ENCODE data around the gene DNMBP. TPM values are rescaled to one million over a fixed set of nuclear protein-coding genes. Genes with fewer than 3 reads are reported as not detected.
"Not testable (repeated sequence)": the region's sequence is repeated elsewhere in the genome, so short reads cannot be mapped to it uniquely, and the experiment has no call there.

Gene DNMBP
- total and polyA plus RNA-seq, 5 donors: 5.5 to 10.0 (median 7.7) TPM

- Histone ChIP-seq H3K4me1 (ENCODE audit: control insufficient read depth, insufficient read depth, low read length) (peaks cover 6% of the 10 kb centered on the region), H3K27ac (ENCODE audit: low read length) (no peak overlapping the region), H3K27me3 (ENCODE audit: control insufficient read depth, insufficient read depth) (no peaks in the 10 kb centered on the region), H3K9me3 (ENCODE audit: control insufficient read depth, low read length) (no peaks in the 10 kb centered on the region), H3K4me3 (ENCODE audit: low read length) (peak overlapping the region; percentile 45)
- WGBS: 50% methylated on average over 9 of the region's 9 CpGs
- ATAC-seq (peak; percentile 56 to 60), DNase-seq (peak in 1 of 3 donors; percentile 49)
- intact Hi-C loops (cut with DNase I): loop anchor here in 2 of 4 donors (10.0 kb wide), 1 partner anchor 91 kb away; the partner anchor contains the start of gene DNMBP (in 2 of the 2)
These were observed 95.9 kb downstream of the DNMBP start for GRCh38 chr10:99913831-99914235.

DNA sequence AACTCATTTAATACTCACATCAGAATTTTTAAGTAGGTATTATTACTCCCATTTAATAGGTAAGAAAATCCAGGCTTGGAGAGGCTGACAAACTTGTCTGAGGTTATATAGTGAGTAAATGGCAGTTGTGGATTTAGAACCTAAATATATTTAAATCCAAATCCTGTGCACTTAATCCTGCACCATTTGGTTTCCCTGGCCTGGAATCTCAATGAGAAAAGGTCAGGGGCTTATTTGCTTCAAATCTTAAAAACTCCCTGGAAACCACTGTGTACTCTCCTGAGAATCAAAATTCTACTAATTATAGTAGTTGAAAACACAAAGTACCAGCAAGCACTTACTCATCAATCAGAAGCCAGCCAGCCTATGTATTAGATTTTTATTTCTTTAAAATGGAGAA is 97.7 kb downstream of the DNMBP start:
- intact Hi-C loops (cut with DNase I): loop anchor here in 2 of 4 donors (10.0 kb wide), 1 partner anchor 93 kb away; the partner anchor contains the start of gene DNMBP (in 2 of the 2)
- Histone ChIP-seq H3K27ac (ENCODE audit: low read length) (no peak overlapping the region), H3K4me3 (ENCODE audit: low read length) (no peak overlapping the region), H3K9me3 (ENCODE audit: control insufficient read depth, low read length) (no peaks in the 10 kb centered on the region), H3K27me3 (ENCODE audit: control insufficient read depth, insufficient read depth) (no peaks in the 10 kb centered on the region), H3K4me1 (ENCODE audit: control insufficient read depth, insufficient read depth, low read length) (peaks cover 6% of the 10 kb centered on the region)
- ATAC-seq (no peak), DNase-seq (no peak)

DNA sequence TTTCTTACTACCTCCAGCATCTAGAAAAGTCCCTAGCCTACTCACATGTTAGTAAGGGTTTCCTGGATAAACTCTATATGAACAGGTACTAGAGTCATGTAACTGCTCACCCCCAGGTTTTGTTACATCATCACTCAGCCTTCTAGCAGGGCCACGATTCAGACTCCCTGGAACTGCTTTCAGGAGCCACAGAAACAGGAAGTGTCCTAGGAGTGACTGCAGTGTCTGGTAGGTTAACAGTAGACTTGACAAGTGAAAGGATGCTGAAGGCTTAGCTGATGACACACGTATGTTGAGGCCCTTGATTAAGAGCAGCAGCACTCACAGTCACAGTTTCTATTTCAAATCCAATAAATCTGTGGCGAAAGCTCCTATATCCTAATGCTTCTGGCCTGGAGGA is 101.2 kb downstream of the DNMBP start:
- H3K9me3 ChIP-seq (ENCODE audit: control insufficient read depth, low read length): no peaks in the 10 kb centered on the region
- H3K4me3 ChIP-seq (ENCODE audit: low read length): no peak overlapping the region
- intact Hi-C loops (cut with DNase I): loop anchor here in 1 of 4 donors (10.0 kb wide), 1 partner anchor 106 kb away; no protein-coding TSS in a partner anchor
- ATAC-seq (no peak), DNase-seq (no peak)
- no peaks in the 10 kb centered on the region for H3K27me3 ChIP-seq (ENCODE audit: control insufficient read depth, insufficient read depth)
- no peak overlapping the region for H3K27ac ChIP-seq (ENCODE audit: low read length)
- WGBS: 74% methylated on average over 3 of the region's 3 CpGs
- peaks cover 2% of the 10 kb centered on the region for H3K4me1 ChIP-seq (ENCODE audit: control insufficient read depth, insufficient read depth, low read length)

DNA sequence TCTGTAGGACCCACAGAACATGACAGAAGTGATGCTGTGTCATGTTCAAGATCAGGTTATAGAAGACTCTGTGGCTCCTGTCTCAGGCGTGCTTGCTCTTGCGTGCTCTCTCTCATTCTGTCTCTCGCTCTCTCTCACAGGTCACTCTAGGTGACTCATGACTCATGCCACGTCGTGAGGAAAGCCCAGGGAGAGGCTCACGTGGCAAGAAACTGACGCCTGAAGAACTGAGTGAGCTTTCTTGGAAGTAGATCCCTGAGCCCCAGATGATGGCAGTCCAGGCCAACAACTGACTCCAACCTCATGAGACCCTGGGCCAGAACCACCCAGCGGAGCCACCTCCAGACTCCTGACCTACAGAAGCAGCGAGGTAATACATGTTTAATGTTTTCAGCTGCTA is 103.3 kb downstream of the DNMBP start:
- Histone ChIP-seq H3K27me3 (ENCODE audit: control insufficient read depth, insufficient read depth) (no peaks in the 10 kb centered on the region), H3K27ac (ENCODE audit: low read length) (no peak overlapping the region), H3K4me3 (ENCODE audit: low read length) (no peak overlapping the region), H3K4me1 (ENCODE audit: control insufficient read depth, insufficient read depth, low read length) (peaks cover 2% of the 10 kb centered on the region), H3K9me3 (ENCODE audit: control insufficient read depth, low read length) (no peaks in the 10 kb centered on the region)
- DNase-seq (peak in 2 of 3 donors; percentile 33 to 48), ATAC-seq (peak in 1 of 2 donors; percentile 45)
- 78% methylated on average over 9 of the region's 9 CpGs for WGBS
- intact Hi-C loops (cut with DNase I): loop anchor here in 1 of 4 donors (10.0 kb wide), 1 partner anchor 108 kb away; no protein-coding TSS in a partner anchor

GRCh38 chr10:99905971-99906370 is 103.8 kb downstream of the DNMBP start:
- Histone ChIP-seq H3K9me3 (ENCODE audit: control insufficient read depth, low read length) (no peaks in the 10 kb centered on the region), H3K4me1 (ENCODE audit: control insufficient read depth, insufficient read depth, low read length) (peaks cover 2% of the 10 kb centered on the region), H3K27me3 (ENCODE audit: control insufficient read depth, insufficient read depth) (no peaks in the 10 kb centered on the region), H3K4me3 (ENCODE audit: low read length) (no peak overlapping the region), H3K27ac (ENCODE audit: low read length) (no peak overlapping the region)
- 85% methylated on average over 3 of the region's 3 CpGs for WGBS
- intact Hi-C loops (cut with DNase I): loop anchor here in 1 of 4 donors (10.0 kb wide), 1 partner anchor 109 kb away; no protein-coding TSS in a partner anchor
- DNase-seq: no peak
- no peak for ATAC-seq

GRCh38 chr10:99895867-99896266 is 113.9 kb downstream of the DNMBP start:
- intact Hi-C loops (cut with DNase I): no loop called here
- Histone ChIP-seq H3K27me3 (ENCODE audit: control insufficient read depth, insufficient read depth) (no peaks in the 10 kb centered on the region), H3K9me3 (ENCODE audit: control insufficient read depth, low read length) (no peaks in the 10 kb centered on the region), H3K4me1 (ENCODE audit: control insufficient read depth, insufficient read depth, low read length) (no peaks in the 10 kb centered on the region), H3K27ac (ENCODE audit: low read length) (no peak overlapping the region), H3K4me3 (ENCODE audit: low read length) (no peak overlapping the region)
- whole genome bisulfite sequencing: 92% methylated on average over 9 of the region's 9 CpGs
- DNase-seq (no peak), ATAC-seq (no peak)

- H3K27ac ChIP-seq (ENCODE audit: low read length); H3K27me3 ChIP-seq (ENCODE audit: control insufficient read depth, insufficient read depth); DNase-seq; ATAC-seq; intact Hi-C loops (cut with DNase I); H3K4me1 ChIP-seq (ENCODE audit: control insufficient read depth, insufficient read depth, low read length); H3K4me3 ChIP-seq (ENCODE audit: low read length); H3K9me3 ChIP-seq (ENCODE audit: control insufficient read depth, low read length): not testable (repeated sequence)
- WGBS: 95% methylated on average over 9 of the region's 9 CpGs
These were observed 114.7 kb downstream of the DNMBP start for GRCh38 chr10:99895066-99895465.

GRCh38 chr10:99894613-99895012 is 115.1 kb downstream of the DNMBP start:
- WGBS: 87% methylated on average over 4 of the region's 4 CpGs
- Histone ChIP-seq H3K27ac (ENCODE audit: low read length) (no peak overlapping the region), H3K27me3 (ENCODE audit: control insufficient read depth, insufficient read depth) (no peaks in the 10 kb centered on the region), H3K4me1 (ENCODE audit: control insufficient read depth, insufficient read depth, low read length) (no peaks in the 10 kb centered on the region), H3K9me3 (ENCODE audit: control insufficient read depth, low read length) (no peaks in the 10 kb centered on the region), H3K4me3 (ENCODE audit: low read length) (no peak overlapping the region)
- intact Hi-C loops (cut with DNase I): no loop called here
- DNase-seq (no peak), ATAC-seq (no peak)

DNA sequence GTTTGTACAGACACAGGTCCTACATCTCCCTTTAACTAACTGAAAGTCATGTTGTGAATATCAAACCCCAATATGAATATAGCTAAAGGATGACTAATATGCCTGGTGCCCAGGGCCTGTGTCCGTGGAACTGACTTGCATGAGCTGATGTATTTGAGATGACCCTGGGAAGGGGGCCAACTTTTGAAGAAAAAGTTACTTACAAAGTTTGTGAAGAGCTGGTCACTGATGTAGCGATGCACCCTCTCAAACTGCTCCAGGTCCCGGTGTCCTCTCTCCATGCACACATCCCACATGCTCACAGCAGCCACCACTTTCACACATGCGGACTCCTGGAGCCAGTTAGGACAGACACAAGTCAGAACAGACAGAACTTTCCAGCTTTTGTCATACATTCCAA is 121.1 kb downstream of the DNMBP start:
- intact Hi-C loops (cut with DNase I): no loop called here
- ATAC-seq (no peak), DNase-seq (no peak)
- 81% methylated on average over 4 of the region's 4 CpGs for WGBS
- Histone ChIP-seq H3K27me3 (ENCODE audit: control insufficient read depth, insufficient read depth) (no peaks in the 10 kb centered on the region), H3K4me3 (ENCODE audit: low read length) (no peak overlapping the region), H3K9me3 (ENCODE audit: control insufficient read depth, low read length) (no peaks in the 10 kb centered on the region), H3K27ac (ENCODE audit: low read length) (no peak overlapping the region), H3K4me1 (ENCODE audit: control insufficient read depth, insufficient read depth, low read length) (peaks cover 1% of the 10 kb centered on the region)

GRCh38 chr10:99883523-99883922 is 126.2 kb downstream of the DNMBP start:
- no peak for DNase-seq
- Histone ChIP-seq H3K27me3 (ENCODE audit: control insufficient read depth, insufficient read depth) (no peaks in the 10 kb centered on the region), H3K27ac (ENCODE audit: low read length) (no peak overlapping the region), H3K4me3 (ENCODE audit: low read length) (no peak overlapping the region), H3K4me1 (ENCODE audit: control insufficient read depth, insufficient read depth, low read length) (no peaks in the 10 kb centered on the region), H3K9me3 (ENCODE audit: control insufficient read depth, low read length) (no peaks in the 10 kb centered on the region)
- intact Hi-C loops (cut with DNase I): no loop called here
- WGBS: 25% methylated on average over 2 of the region's 2 CpGs
- peak; percentile 56 to 65 for ATAC-seq

GRCh38 chr10:99881371-99881770 is 128.4 kb downstream of the DNMBP start:
- Histone ChIP-seq H3K4me1 (ENCODE audit: control insufficient read depth, insufficient read depth, low read length) (no peaks in the 10 kb centered on the region), H3K9me3 (ENCODE audit: control insufficient read depth, low read length) (no peaks in the 10 kb centered on the region), H3K27ac (ENCODE audit: low read length) (no peak overlapping the region), H3K27me3 (ENCODE audit: control insufficient read depth, insufficient read depth) (no peaks in the 10 kb centered on the region), H3K4me3 (ENCODE audit: low read length) (no peak overlapping the region)
- 89% methylated on average over 5 of the region's 5 CpGs for WGBS
- ATAC-seq: no peak
- no peak for DNase-seq
- intact Hi-C loops (cut with DNase I): no loop called here
